Measurements from ENCODE around the gene RNF207.

Gene RNF207

GRCh38 chr1:6263716-6264115 is 57.8 kb downstream of the RNF207 start:
- Histone ChIP-seq H3K36me3 (ENCODE audit: control insufficient read depth, insufficient read depth, low read length) (no peaks in the 10 kb centered on the region; the same call in 1 of the 2 replicates), H3K4me3 (replicated peaks; ENCODE audit: low read depth, low read length) (no peak overlapping the region), H3K27me3 (replicated peaks; ENCODE audit: control insufficient read depth, insufficient read depth, low read length) (no peaks in the 10 kb centered on the region; the same call in 1 of the 2 replicates)
- TF ChIP-seq CTCF (IDR thresholded peaks at IDR 0.05; ENCODE audit: insufficient read depth, low read length, poor library complexity, severe bottlenecking), result no peak
- DNase-seq (ENCODE audit: extremely low read depth, insufficient read length), result no peak

GRCh38 chr1:6265151-6265550 is 59.2 kb downstream of the RNF207 start:
- TF ChIP-seq CTCF (IDR thresholded peaks at IDR 0.05; ENCODE audit: insufficient read depth, low read length, poor library complexity, severe bottlenecking), result no peak
- no peak for DNase-seq (ENCODE audit: extremely low read depth, insufficient read length)
- Histone ChIP-seq H3K36me3 (ENCODE audit: control insufficient read depth, insufficient read depth, low read length) (no peaks in the 10 kb centered on the region; the same call in 1 of the 2 replicates), H3K27me3 (replicated peaks; ENCODE audit: control insufficient read depth, insufficient read depth, low read length) (no peaks in the 10 kb centered on the region; the same call in 1 of the 2 replicates), H3K4me3 (replicated peaks; ENCODE audit: low read depth, low read length) (no peak overlapping the region)

GRCh38 chr1:6266641-6267040 is 60.7 kb downstream of the RNF207 start:
- Histone ChIP-seq H3K27me3 (replicated peaks; ENCODE audit: control insufficient read depth, insufficient read depth, low read length) (no peaks in the 10 kb centered on the region), H3K4me3 (replicated peaks; ENCODE audit: low read depth, low read length) (no peak overlapping the region), H3K36me3 (ENCODE audit: control insufficient read depth, insufficient read depth, low read length) (no peaks in the 10 kb centered on the region; the same call in 1 of the 2 replicates)
- DNase-seq (ENCODE audit: extremely low read depth, insufficient read length), result no peak
- no peak for TF ChIP-seq CTCF (IDR thresholded peaks at IDR 0.05; ENCODE audit: insufficient read depth, low read length, poor library complexity, severe bottlenecking)

- H3K27me3 ChIP-seq (replicated peaks; ENCODE audit: control insufficient read depth, insufficient read depth, low read length), result no peaks in the 10 kb centered on the region
- DNase-seq (ENCODE audit: extremely low read depth, insufficient read length), result no peak
- H3K4me3 ChIP-seq (replicated peaks; ENCODE audit: low read depth, low read length), result no peak overlapping the region
- TF ChIP-seq CTCF (IDR thresholded peaks at IDR 0.05; ENCODE audit: insufficient read depth, low read length, poor library complexity, severe bottlenecking), result no peak
- H3K36me3 ChIP-seq (ENCODE audit: control insufficient read depth, insufficient read depth, low read length), result no peaks in the 10 kb centered on the region; the same call in 1 of the 2 replicates
These were observed 61.9 kb downstream of the RNF207 start for GRCh38 chr1:6267686-6268322.

GRCh38 chr1:6268415-6268814 is 62.5 kb downstream of the RNF207 start:
- TF ChIP-seq CTCF (IDR thresholded peaks at IDR 0.05; ENCODE audit: insufficient read depth, low read length, poor library complexity, severe bottlenecking), result no peak
- Histone ChIP-seq H3K4me3 (replicated peaks; ENCODE audit: low read depth, low read length) (no peak overlapping the region), H3K36me3 (ENCODE audit: control insufficient read depth, insufficient read depth, low read length) (no peaks in the 10 kb centered on the region; the same call in 1 of the 2 replicates), H3K27me3 (replicated peaks; ENCODE audit: control insufficient read depth, insufficient read depth, low read length) (no peaks in the 10 kb centered on the region)
- no peak for DNase-seq (ENCODE audit: extremely low read depth, insufficient read length)
